Testis (tissue), 3 donors: ENCODE data around the gene FZD1. TPM values are rescaled to one million over a fixed set of nuclear protein-coding genes. Genes with fewer than 3 reads are reported as not detected.

Source experiments
- DNase-seq: peaks from one replicate; pipeline ENCODE4 v3.0.0-alpha.2; 2019
- H3K27ac ChIP-seq, 2 donors: fragments of 200-600 bp; sonication (generic); one replicate each; pipeline ENCODE4 v1.5.1; 2019
- H3K27me3 ChIP-seq: fragments of 200-600 bp; sonication (generic); one replicate; pipeline ENCODE4 v1.5.1; 2019
- H3K36me3 ChIP-seq: fragments of 200-600 bp; sonication (generic); one replicate; pipeline ENCODE4 v1.5.1; 2017; ENCODE audit warnings: low read depth; ENCODE audit errors: missing control alignments
- H3K4me1 ChIP-seq: fragments of 200-600 bp; sonication (generic); one replicate; pipeline ENCODE4 v1.5.1; 2019
- H3K4me3 ChIP-seq, 2 donors: fragments of 200-600 bp; sonication (generic); one replicate each; pipeline ENCODE4 v1.5.1; 2017 to 2019
- H3K9me3 ChIP-seq: fragments of 200-600 bp; sonication (generic); one replicate; pipeline ENCODE4 v1.5.1; 2017
- CTCF ChIP-seq, 3 experiments: fragments of 450-650 bp in 2 of 3; fragments of 200-600 bp in 1 of 3; sonication (generic) in 1 of 3; IDR thresholded peaks; one replicate each; pipeline ENCODE4 v1.5.1; 2016 to 2019; ENCODE audit warnings: antibody characterized with exemption in 3 of 3, mild to moderate bottlenecking in 2 of 3, moderate library complexity in 1 of 3
- POLR2A ChIP-seq: fragments of 450-650 bp; IDR thresholded peaks from one replicate; pipeline ENCODE4 v1.6.1; 2017; ENCODE audit warnings: antibody characterized with exemption, mild to moderate bottlenecking, moderate library complexity
- WGBS, 2 donors: methylation state at CpG; one replicate each; pipeline ENCODE4 v1.1.5; 2018; 5-methylcytosine and 5-hydroxymethylcytosine counted together
- intact Hi-C: fragments of 100-400 bp; cut with DNase I; formaldehyde crosslinking; loops from one replicate; pipeline ENCODE4 v1.15.1; 2023; ENCODE audit warnings: low total_unique reads
- polyA plus RNA-seq: library from polyadenylated mRNA; stranded (reverse); fragments of 350-450 nt; fragmentation: Illumina TruSeq; extraction: RNeasy Lipid Tissue Mini Kit (QIAGEN cat#74804); gene quantifications from one replicate; pipeline ENCODE4 v1.2.3, GENCODE V29; 2014; ENCODE audit warnings: low read depth, low replicate concordance; ENCODE audit not compliant: insufficient read depth
- total RNA-seq, 2 donors: library from RNA; depleted of rRNA; stranded (reverse); fragments of >200 nt; gene quantifications; one replicate each; pipeline ENCODE4 v1.2.3, GENCODE V29; 2016

The FZD1 gene
- total and polyA plus RNA-seq, 3 donors from 2014 or later: 5.9 to 9.5 (median 6.9) TPM

DNA sequence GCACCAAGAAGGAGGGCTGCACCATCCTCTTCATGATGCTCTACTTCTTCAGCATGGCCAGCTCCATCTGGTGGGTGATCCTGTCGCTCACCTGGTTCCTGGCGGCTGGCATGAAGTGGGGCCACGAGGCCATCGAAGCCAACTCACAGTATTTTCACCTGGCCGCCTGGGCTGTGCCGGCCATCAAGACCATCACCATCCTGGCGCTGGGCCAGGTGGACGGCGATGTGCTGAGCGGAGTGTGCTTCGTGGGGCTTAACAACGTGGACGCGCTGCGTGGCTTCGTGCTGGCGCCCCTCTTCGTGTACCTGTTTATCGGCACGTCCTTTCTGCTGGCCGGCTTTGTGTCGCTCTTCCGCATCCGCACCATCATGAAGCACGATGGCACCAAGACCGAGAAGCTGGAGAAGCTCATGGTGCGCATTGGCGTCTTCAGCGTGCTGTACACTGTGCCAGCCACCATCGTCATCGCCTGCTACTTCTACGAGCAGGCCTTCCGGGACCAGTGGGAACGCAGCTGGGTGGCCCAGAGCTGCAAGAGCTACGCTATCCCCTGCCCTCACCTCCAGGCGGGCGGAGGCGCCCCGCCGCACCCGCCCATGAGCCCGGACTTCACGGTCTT is 1.9 kb downstream of the FZD1 start:
- Histone ChIP-seq H3K9me3 (no peaks in the 10 kb centered on the region), H3K36me3 (no peaks in the 10 kb centered on the region), H3K27me3 (no peaks in the 10 kb centered on the region), H3K4me1 (peaks cover 10% of the 10 kb centered on the region), H3K4me3 (peak overlapping the region; percentile 75 to 82), H3K27ac (no peak overlapping the region)
- TF ChIP-seq CTCF (IDR thresholded peaks at IDR 0.05) (no peak), POLR2A (no peak)
- DNase-seq: no peak
- 48 to 68% methylated on average over 21 to 43 of the region's 43 CpGs for WGBS, 2 donors
- intact Hi-C loops: no loop called here

GRCh38 chr7:91266689-91267090 is 2.5 kb downstream of the FZD1 start:
- TF ChIP-seq POLR2A: no peak
- TF ChIP-seq CTCF (IDR thresholded peaks at IDR 0.05): no peak
- H3K27me3 ChIP-seq: no peaks in the 10 kb centered on the region
- 26 to 44% methylated on average over 12 to 20 of the region's 20 CpGs for WGBS, 2 donors
- no peaks in the 10 kb centered on the region for H3K36me3 ChIP-seq
- peaks cover 10% of the 10 kb centered on the region for H3K4me1 ChIP-seq
- H3K9me3 ChIP-seq: no peaks in the 10 kb centered on the region
- H3K27ac ChIP-seq: no peak overlapping the region
- H3K4me3 ChIP-seq: peak overlapping the region; percentile 75 to 82
- DNase-seq: no peak
- intact Hi-C loops: no loop called here

- H3K4me1 ChIP-seq: peaks cover 10% of the 10 kb centered on the region
Observed at GRCh38 chr7:91267171-91267955, 3.1 kb downstream of the FZD1 start.

DNA sequence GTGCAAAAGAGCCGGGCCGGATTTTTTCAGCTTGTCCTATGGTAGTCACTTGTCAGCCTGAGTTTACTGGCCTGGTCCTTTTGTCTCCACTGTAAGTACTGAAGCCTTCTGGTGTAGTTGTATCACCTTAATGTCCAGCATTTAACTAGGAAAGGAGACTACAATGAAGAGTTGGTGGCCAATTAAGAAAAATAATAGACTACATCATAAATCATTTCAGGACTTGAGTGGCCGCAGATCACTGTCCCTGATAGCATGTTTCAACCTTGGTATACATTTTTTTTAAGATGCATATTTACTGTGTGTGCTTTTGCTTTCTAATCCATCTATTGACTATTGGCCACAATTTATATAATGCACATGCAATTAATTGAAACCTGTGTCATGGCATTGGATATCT is 6.1 kb downstream of the FZD1 start:
- DNase-seq: no peak
- Histone ChIP-seq H3K36me3 (no peaks in the 10 kb centered on the region), H3K4me1 (peaks cover 6% of the 10 kb centered on the region), H3K4me3 (no peak overlapping the region), H3K27me3 (no peaks in the 10 kb centered on the region), H3K27ac (no peak overlapping the region), H3K9me3 (no peaks in the 10 kb centered on the region)
- intact Hi-C loops: no loop called here
- no peak for TF ChIP-seq CTCF (IDR thresholded peaks at IDR 0.05)
- no peak for TF ChIP-seq POLR2A
- WGBS, 2 donors: 82 to 89% methylated on average over 3 of the region's 3 CpGs

More at GRCh38 chr7:91267171-91267955, 3.1 kb downstream of the FZD1 start:
- intact Hi-C loops: no loop called here
- WGBS, 2 donors: 25 to 51% methylated on average over 29 of the region's 29 CpGs
- peak overlapping the region; percentile 75 to 82 for H3K4me3 ChIP-seq
- no peak overlapping the region for H3K27ac ChIP-seq
- TF ChIP-seq CTCF (IDR thresholded peaks at IDR 0.05) (no peak), POLR2A (no peak)
- no peaks in the 10 kb centered on the region for H3K36me3 ChIP-seq
- H3K9me3 ChIP-seq: no peaks in the 10 kb centered on the region
- DNase-seq: no peak
- no peaks in the 10 kb centered on the region for H3K27me3 ChIP-seq
